Neural crest cell (in vitro differentiated cells): ENCODE data around the gene EPB41L4A. TPM values are rescaled to one million over a fixed set of nuclear protein-coding genes. Genes with fewer than 3 reads are reported as not detected.

Experiments used
- DNase-seq: peaks from one replicate; pipeline ENCODE4 v3.0.0; 2021; ENCODE audit warnings: low read depth, mixed read lengths, low spot score
- H3K27ac Mint-ChIP-seq: one replicate; pipeline ENCODE4 v1.8.0; 2021; ENCODE audit warnings: mild to moderate bottlenecking, mixed read lengths; ENCODE audit not compliant: unreplicated experiment
- H3K27me3 Mint-ChIP-seq: 2 replicates; pipeline ENCODE4 v1.8.0; 2021; ENCODE audit warnings: low read depth, mild to moderate bottlenecking, mixed read lengths
- H3K36me3 Mint-ChIP-seq: 2 replicates; pipeline ENCODE4 v1.8.0; 2021; ENCODE audit warnings: low read depth, mild to moderate bottlenecking, mixed read lengths
- H3K4me1 Mint-ChIP-seq: 2 replicates; pipeline ENCODE4 v1.8.0; 2021; ENCODE audit warnings: mixed read lengths
- H3K4me3 Mint-ChIP-seq: one replicate; pipeline ENCODE4 v1.8.0; 2021; ENCODE audit warnings: mild to moderate bottlenecking, mixed read lengths
- H3K9me3 Mint-ChIP-seq: 2 replicates; pipeline ENCODE4 v1.8.0; 2021; ENCODE audit warnings: mixed read lengths
- total RNA-seq: library from RNA; stranded (reverse); gene quantifications from 2 replicates; pipeline ENCODE4 v1.2.1, GENCODE V29; 2021
- TF ChIP-seq, protein P1 (sequence below): fragments of 200-600 bp; sonication (generic); conservative IDR thresholded peaks from 2 replicates; pipeline ENCODE4 v1.5.0; 2021; ENCODE audit warnings: antibody characterized with exemption, mild to moderate bottlenecking

EPB41L4A gene
- total RNA-seq, 1 donor from 2014 or later: 10.8 TPM

DNA sequence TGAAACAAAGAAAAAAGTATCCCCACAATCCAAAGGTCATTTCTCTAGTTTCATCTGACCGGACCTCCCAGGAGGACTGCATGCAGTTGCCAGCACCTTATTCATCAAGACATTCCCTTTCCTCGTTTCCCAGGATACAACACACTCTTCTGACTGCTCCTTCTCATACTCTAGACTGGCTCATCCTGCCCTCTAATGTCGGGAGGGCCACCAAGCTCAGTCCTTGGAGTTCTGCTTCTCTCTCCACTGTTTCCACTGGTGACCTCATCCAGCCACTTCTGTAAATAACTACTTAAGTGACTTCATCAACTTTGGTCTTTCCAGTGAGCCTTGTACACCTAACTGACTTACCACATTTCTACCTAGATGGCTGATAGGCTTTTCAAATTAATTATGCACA is 179.1 kb downstream of the EPB41L4A start:
- Mint-ChIP-seq H3K27ac (no peak overlapping the region), H3K4me3 (no peak overlapping the region), H3K9me3 (no peaks in the 10 kb centered on the region), H3K27me3 (no peaks in the 10 kb centered on the region), H3K4me1 (peaks cover 15% of the 10 kb centered on the region), H3K36me3 (no peaks in the 10 kb centered on the region)
- TF ChIP-seq, protein P1, sequence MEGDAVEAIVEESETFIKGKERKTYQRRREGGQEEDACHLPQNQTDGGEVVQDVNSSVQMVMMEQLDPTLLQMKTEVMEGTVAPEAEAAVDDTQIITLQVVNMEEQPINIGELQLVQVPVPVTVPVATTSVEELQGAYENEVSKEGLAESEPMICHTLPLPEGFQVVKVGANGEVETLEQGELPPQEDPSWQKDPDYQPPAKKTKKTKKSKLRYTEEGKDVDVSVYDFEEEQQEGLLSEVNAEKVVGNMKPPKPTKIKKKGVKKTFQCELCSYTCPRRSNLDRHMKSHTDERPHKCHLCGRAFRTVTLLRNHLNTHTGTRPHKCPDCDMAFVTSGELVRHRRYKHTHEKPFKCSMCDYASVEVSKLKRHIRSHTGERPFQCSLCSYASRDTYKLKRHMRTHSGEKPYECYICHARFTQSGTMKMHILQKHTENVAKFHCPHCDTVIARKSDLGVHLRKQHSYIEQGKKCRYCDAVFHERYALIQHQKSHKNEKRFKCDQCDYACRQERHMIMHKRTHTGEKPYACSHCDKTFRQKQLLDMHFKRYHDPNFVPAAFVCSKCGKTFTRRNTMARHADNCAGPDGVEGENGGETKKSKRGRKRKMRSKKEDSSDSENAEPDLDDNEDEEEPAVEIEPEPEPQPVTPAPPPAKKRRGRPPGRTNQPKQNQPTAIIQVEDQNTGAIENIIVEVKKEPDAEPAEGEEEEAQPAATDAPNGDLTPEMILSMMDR: no peak
- DNase-seq: no peak

DNA sequence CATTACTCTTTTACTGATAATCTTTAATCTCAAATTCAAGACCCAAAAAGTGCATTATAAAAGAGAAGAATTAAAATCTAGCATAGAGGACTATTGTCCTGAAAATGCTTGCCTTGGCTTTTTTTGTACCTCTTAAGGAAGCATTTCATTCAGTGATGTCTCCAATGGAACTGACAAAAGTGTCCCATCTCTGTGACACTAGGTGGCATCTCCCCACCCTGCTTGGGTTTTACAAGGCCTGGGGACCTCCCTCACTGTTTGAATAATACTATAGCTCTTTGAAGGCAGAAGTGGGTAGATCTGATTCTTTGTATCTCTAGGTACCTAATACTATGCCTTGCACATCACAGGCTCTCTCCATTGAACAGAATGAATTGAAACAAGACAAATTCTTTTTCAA is 180.6 kb downstream of the EPB41L4A start:
- peaks cover 15% of the 10 kb centered on the region for H3K4me1 Mint-ChIP-seq
- no peaks in the 10 kb centered on the region for H3K9me3 Mint-ChIP-seq
- no peak overlapping the region for H3K27ac Mint-ChIP-seq
- no peaks in the 10 kb centered on the region for H3K27me3 Mint-ChIP-seq
- H3K4me3 Mint-ChIP-seq: no peak overlapping the region
- TF ChIP-seq, protein P1: no peak
- no peaks in the 10 kb centered on the region for H3K36me3 Mint-ChIP-seq
- DNase-seq: no peak

GRCh38 chr5:112237456-112237855 is 181.6 kb downstream of the EPB41L4A start:
- Mint-ChIP-seq H3K4me3 (no peak overlapping the region), H3K27ac (no peak overlapping the region), H3K36me3 (no peaks in the 10 kb centered on the region), H3K4me1 (peaks cover 15% of the 10 kb centered on the region), H3K9me3 (no peaks in the 10 kb centered on the region), H3K27me3 (no peaks in the 10 kb centered on the region)
- no peak for DNase-seq
- TF ChIP-seq, protein P1: no peak

GRCh38 chr5:112234000-112234399 is 185.1 kb downstream of the EPB41L4A start:
- no peak for DNase-seq
- no peaks in the 10 kb centered on the region for H3K36me3 Mint-ChIP-seq
- no peaks in the 10 kb centered on the region for H3K27me3 Mint-ChIP-seq
- no peak overlapping the region for H3K27ac Mint-ChIP-seq
- TF ChIP-seq, protein P1: no peak
- H3K9me3 Mint-ChIP-seq: no peaks in the 10 kb centered on the region
- H3K4me3 Mint-ChIP-seq: no peak overlapping the region
- H3K4me1 Mint-ChIP-seq: peaks cover 7% of the 10 kb centered on the region

DNA sequence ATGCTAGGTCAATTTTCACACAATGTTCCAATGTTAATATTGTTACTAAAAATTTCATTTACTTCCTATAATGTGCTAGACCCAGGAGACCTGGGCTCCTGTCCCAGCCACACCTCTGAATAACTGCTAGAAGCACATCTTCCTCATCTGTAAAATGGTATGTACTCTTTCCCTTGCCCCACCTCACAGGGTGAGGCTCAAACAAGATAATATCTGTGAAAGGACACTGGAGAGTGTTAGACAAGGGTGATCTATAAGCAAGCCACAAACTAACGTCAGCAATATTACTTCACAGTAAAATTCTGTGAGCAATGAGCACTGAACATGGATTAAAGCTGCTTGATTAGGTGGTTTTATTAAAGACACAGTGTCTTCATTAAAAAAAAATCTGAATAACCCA is 186.4 kb downstream of the EPB41L4A start:
- DNase-seq: no peak
- no peak overlapping the region for H3K4me3 Mint-ChIP-seq

More for the DNA sequence above, 186.4 kb downstream of the EPB41L4A start:
- H3K27ac Mint-ChIP-seq: no peak overlapping the region
- H3K9me3 Mint-ChIP-seq: no peaks in the 10 kb centered on the region
- TF ChIP-seq, protein P1: no peak
- H3K27me3 Mint-ChIP-seq: no peaks in the 10 kb centered on the region
- peaks cover 6% of the 10 kb centered on the region for H3K4me1 Mint-ChIP-seq
- no peaks in the 10 kb centered on the region for H3K36me3 Mint-ChIP-seq
